Endothelial cell (in vitro differentiated cells): Measurements from ENCODE around the gene VRK1. TPM values are rescaled to one million over a fixed set of nuclear protein-coding genes. Genes with fewer than 3 reads are reported as not detected.

Source experiments
- DNase-seq: peaks from one replicate; pipeline ENCODE4 v3.0.0; 2021; ENCODE audit warnings: low spot score
- H3K27ac Mint-ChIP-seq: one replicate; pipeline ENCODE4 v1.8.0; 2021; ENCODE audit warnings: mixed read lengths, inconsistent platforms; ENCODE audit not compliant: unreplicated experiment
- H3K27me3 Mint-ChIP-seq: one replicate; pipeline ENCODE4 v1.8.0; 2021; ENCODE audit warnings: mild to moderate bottlenecking, moderate library complexity, mixed read lengths, inconsistent platforms; ENCODE audit not compliant: unreplicated experiment
- H3K36me3 Mint-ChIP-seq: one replicate; pipeline ENCODE4 v1.8.0; 2021; ENCODE audit warnings: mild to moderate bottlenecking, low read depth, mixed read lengths, inconsistent platforms; ENCODE audit not compliant: unreplicated experiment
- H3K4me1 Mint-ChIP-seq: one replicate; pipeline ENCODE4 v1.8.0; 2021; ENCODE audit warnings: mild to moderate bottlenecking, mixed read lengths, inconsistent platforms; ENCODE audit not compliant: unreplicated experiment
- H3K4me3 Mint-ChIP-seq: one replicate; pipeline ENCODE4 v1.8.0; 2021; ENCODE audit warnings: mild to moderate bottlenecking, mixed read lengths, inconsistent platforms; ENCODE audit not compliant: unreplicated experiment
- H3K9me3 Mint-ChIP-seq: one replicate; pipeline ENCODE4 v1.8.0; 2021; ENCODE audit warnings: mixed read lengths, inconsistent platforms; ENCODE audit not compliant: unreplicated experiment
- total RNA-seq: library from RNA; stranded (reverse); fragmentation: NEBNext Ultra II Directional; extraction: Animal tissue kit (Norgen Biotek cat#: 25700); gene quantifications from one replicate; pipeline ENCODE4 v1.2.1, GENCODE V29; 2021; ENCODE audit not compliant: unreplicated experiment
- TF ChIP-seq, protein P1 (sequence below): fragments of 200-600 bp; sonication (generic); IDR thresholded peaks from one replicate; pipeline ENCODE4 v1.5.0; 2021; ENCODE audit warnings: antibody characterized with exemption; ENCODE audit not compliant: unreplicated experiment

The VRK1 gene
- total RNA-seq, 1 donor from 2014 or later: 32.0 TPM

- Mint-ChIP-seq H3K4me1 (peaks cover 4% of the 10 kb centered on the region), H3K9me3 (no peaks in the 10 kb centered on the region), H3K27me3 (no peaks in the 10 kb centered on the region), H3K36me3 (no peaks in the 10 kb centered on the region), H3K27ac (no peak overlapping the region), H3K4me3 (no peak overlapping the region)
- DNase-seq: no peak
- TF ChIP-seq, protein P1, sequence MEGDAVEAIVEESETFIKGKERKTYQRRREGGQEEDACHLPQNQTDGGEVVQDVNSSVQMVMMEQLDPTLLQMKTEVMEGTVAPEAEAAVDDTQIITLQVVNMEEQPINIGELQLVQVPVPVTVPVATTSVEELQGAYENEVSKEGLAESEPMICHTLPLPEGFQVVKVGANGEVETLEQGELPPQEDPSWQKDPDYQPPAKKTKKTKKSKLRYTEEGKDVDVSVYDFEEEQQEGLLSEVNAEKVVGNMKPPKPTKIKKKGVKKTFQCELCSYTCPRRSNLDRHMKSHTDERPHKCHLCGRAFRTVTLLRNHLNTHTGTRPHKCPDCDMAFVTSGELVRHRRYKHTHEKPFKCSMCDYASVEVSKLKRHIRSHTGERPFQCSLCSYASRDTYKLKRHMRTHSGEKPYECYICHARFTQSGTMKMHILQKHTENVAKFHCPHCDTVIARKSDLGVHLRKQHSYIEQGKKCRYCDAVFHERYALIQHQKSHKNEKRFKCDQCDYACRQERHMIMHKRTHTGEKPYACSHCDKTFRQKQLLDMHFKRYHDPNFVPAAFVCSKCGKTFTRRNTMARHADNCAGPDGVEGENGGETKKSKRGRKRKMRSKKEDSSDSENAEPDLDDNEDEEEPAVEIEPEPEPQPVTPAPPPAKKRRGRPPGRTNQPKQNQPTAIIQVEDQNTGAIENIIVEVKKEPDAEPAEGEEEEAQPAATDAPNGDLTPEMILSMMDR: no peak
Measured at GRCh38 chr14:96790186-96790585, 7.0 kb upstream of the VRK1 start.

DNA sequence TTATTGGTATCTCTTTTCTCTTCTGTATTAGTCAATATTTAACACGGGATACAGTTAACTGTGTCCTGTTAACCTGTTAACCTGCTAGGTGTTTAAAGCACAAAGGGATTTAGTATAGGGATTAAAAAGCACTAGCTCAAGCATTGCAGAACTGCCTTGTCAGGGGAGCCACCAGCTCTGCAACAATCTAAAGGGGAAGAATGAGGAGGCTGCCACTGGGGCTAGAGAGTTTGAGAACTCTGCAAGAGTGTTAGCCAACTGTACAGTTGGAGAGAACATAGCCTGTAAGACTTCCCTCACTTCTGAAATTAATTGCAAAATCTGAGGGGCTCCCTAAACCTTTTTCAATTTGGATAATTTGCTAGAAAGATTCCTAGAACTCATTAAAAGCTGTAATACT is 6.5 kb upstream of the VRK1 start:
- Mint-ChIP-seq H3K27ac (no peak overlapping the region), H3K4me1 (peaks cover 4% of the 10 kb centered on the region), H3K4me3 (no peak overlapping the region), H3K9me3 (no peaks in the 10 kb centered on the region), H3K27me3 (no peaks in the 10 kb centered on the region), H3K36me3 (no peaks in the 10 kb centered on the region)
- TF ChIP-seq, protein P1: no peak
- no peak for DNase-seq

GRCh38 chr14:96792003-96792402 is 5.2 kb upstream of the VRK1 start:
- TF ChIP-seq, protein P1: no peak
- Mint-ChIP-seq H3K9me3 (no peaks in the 10 kb centered on the region), H3K36me3 (no peaks in the 10 kb centered on the region), H3K4me1 (peaks cover 4% of the 10 kb centered on the region), H3K27ac (no peak overlapping the region), H3K27me3 (peaks cover 3% of the 10 kb centered on the region), H3K4me3 (no peak overlapping the region)
- no peak for DNase-seq

GRCh38 chr14:96792591-96792990 is 4.6 kb upstream of the VRK1 start:
- H3K36me3 Mint-ChIP-seq: no peaks in the 10 kb centered on the region

DNA sequence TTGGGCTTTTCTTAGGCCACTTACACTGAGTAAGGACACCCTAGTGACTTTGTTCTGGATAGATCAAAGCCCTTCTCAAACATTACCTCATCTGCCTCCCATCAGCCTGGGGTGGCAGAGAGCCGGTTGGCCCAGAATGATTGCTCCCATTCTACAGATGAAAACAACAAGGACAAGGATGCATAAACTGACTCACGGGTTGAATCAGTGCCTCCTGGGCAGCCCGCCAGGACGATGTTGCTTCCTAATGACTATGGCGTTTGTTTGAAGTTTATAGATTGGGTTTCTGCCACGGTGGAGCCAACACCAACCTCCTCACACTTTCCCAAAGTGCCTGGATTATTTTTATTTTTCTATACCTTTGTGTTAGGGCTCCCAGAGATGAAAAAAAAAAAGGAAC is 3.6 kb upstream of the VRK1 start:
- no peaks in the 10 kb centered on the region for H3K36me3 Mint-ChIP-seq
- no peaks in the 10 kb centered on the region for H3K9me3 Mint-ChIP-seq
- peaks cover 12% of the 10 kb centered on the region for H3K4me1 Mint-ChIP-seq
- peaks cover 3% of the 10 kb centered on the region for H3K27me3 Mint-ChIP-seq
- TF ChIP-seq, protein P1: no peak
- H3K27ac Mint-ChIP-seq: no peak overlapping the region
- no peak overlapping the region for H3K4me3 Mint-ChIP-seq
- DNase-seq: no peak

More at GRCh38 chr14:96792591-96792990, 4.6 kb upstream of the VRK1 start:
- Mint-ChIP-seq H3K4me1 (peaks cover 4% of the 10 kb centered on the region), H3K4me3 (no peak overlapping the region), H3K27me3 (peaks cover 3% of the 10 kb centered on the region), H3K9me3 (no peaks in the 10 kb centered on the region), H3K27ac (no peak overlapping the region)
- no peak for DNase-seq
- TF ChIP-seq, protein P1: no peak
